Endothelial cell of umbilical vein (primary cell): Measurements from ENCODE around the gene CMTM4. TPM values are rescaled to one million over a fixed set of nuclear protein-coding genes. Genes with fewer than 3 reads are reported as not detected.

Source experiments
- BruUV-seq: library from RNA; stranded (reverse); fragments of 400-500 nt; replicated peaks from 2 replicates; lab custom pipeline; 2021; lab: Mats Ljungman, UMichigan
- CTCF ChIA-PET: fragments of 300-600, 350-600 bp; sonication (Branson Sonifier 250); formaldehyde crosslinking; loops from one replicate; lab custom pipeline; 2021; ENCODE audit warnings: antibody characterized with exemption, inconsistent platforms; lab: Charles Lee
- POLR2A ChIA-PET: fragments of 300-600, 350-600 bp; sonication (Branson Sonifier 250); formaldehyde crosslinking; loops from one replicate; lab custom pipeline; 2021; ENCODE audit warnings: antibody characterized with exemption, inconsistent platforms; lab: Charles Lee
- DNase-seq: peaks from one replicate; pipeline ENCODE4 v3.0.0-alpha.2; 2011; ENCODE audit warnings: low read depth, low spot score
- FAIRE-seq: peaks from 2 replicates; lab custom pipeline; 2011; peaks lifted over from hg19 to GRCh38; lab: Jason Lieb, UNC
- H2AFZ ChIP-seq: 2 replicates; pipeline ENCODE4 v1.6.0; 2012; ENCODE audit warnings: low read depth, low read length, control low read depth, inconsistent platforms
- H3K27ac ChIP-seq: 2 replicates; pipeline ENCODE4 v1.5.1; 2011; ENCODE audit warnings: low read depth, mild to moderate bottlenecking, control low read depth, low read length, moderate library complexity; ENCODE audit not compliant: insufficient read depth
- H3K27me3 ChIP-seq, 2 experiments: 2 replicates each; pipeline versions ENCODE4 v1.6.0 to v1.6.1; 2011; ENCODE audit warnings: low read length in 2 of 2, mixed read lengths in 1 of 2; ENCODE audit not compliant: control insufficient read depth in 2 of 2, insufficient read depth in 2 of 2
- H3K36me3 ChIP-seq, 2 experiments: 2 replicates in 1 of 2; 3 replicates in 1 of 2; pipeline ENCODE4 v1.5.1; 2011; ENCODE audit warnings: low read length in 2 of 2, mild to moderate bottlenecking in 1 of 2, moderate library complexity in 1 of 2; ENCODE audit not compliant: control insufficient read depth in 2 of 2, insufficient read depth in 2 of 2; ENCODE audit errors: extremely low read depth in 1 of 2
- H3K4me1 ChIP-seq: 3 replicates; pipeline ENCODE4 v1.5.1; 2011; ENCODE audit warnings: mild to moderate bottlenecking, low read length; ENCODE audit not compliant: control insufficient read depth, insufficient read depth; ENCODE audit errors: extremely low read depth
- H3K4me2 ChIP-seq: 2 replicates; pipeline ENCODE4 v1.6.1; 2011; ENCODE audit warnings: low read length, control low read depth, mixed read lengths; ENCODE audit not compliant: insufficient read depth
- H3K4me3 ChIP-seq, 3 experiments: fragments of 200-600 bp in 1 of 3; sonication (generic), shearing (Covaris generic) in 1 of 3; replicated peaks in 1 of 3; 2 replicates each; pipeline ENCODE4 v1.5.1; 2011 to 2016; ENCODE audit warnings: control low read depth in 3 of 3, low read length in 3 of 3, mild to moderate bottlenecking in 2 of 3, inconsistent platforms in 1 of 3, low read depth in 1 of 3, moderate library complexity in 1 of 3; ENCODE audit not compliant: insufficient read depth in 1 of 3
- H3K79me2 ChIP-seq: 2 replicates; pipeline ENCODE4 v1.6.0; 2012; ENCODE audit warnings: low read length, inconsistent platforms; ENCODE audit not compliant: control insufficient read depth, insufficient read depth
- H3K9ac ChIP-seq: replicated peaks from 2 replicates; pipeline ENCODE3; 2011; ENCODE audit warnings: low read length, control low read depth; ENCODE audit not compliant: insufficient read depth; ENCODE audit errors: extremely low read depth
- H3K9me1 ChIP-seq: replicated peaks from 3 replicates; pipeline ENCODE4 v1.6.0; 2011; ENCODE audit warnings: mild to moderate bottlenecking, low read length; ENCODE audit not compliant: control insufficient read depth, insufficient read depth; ENCODE audit errors: extremely low read depth
- H3K9me3 ChIP-seq: replicated peaks from 2 replicates; pipeline ENCODE4 v1.5.1; 2012; ENCODE audit warnings: low read length, inconsistent platforms; ENCODE audit not compliant: control insufficient read depth, insufficient read depth
- H4K20me1 ChIP-seq: replicated peaks from 2 replicates; pipeline ENCODE3; 2011; ENCODE audit warnings: mild to moderate bottlenecking, low read length; ENCODE audit not compliant: control insufficient read depth, insufficient read depth; ENCODE audit errors: extremely low read depth
- EZH2 ChIP-seq: IDR thresholded peaks from 2 replicates; pipeline ENCODE4 v1.6.1; 2012; ENCODE audit warnings: borderline replicate concordance, low read depth, mild to moderate bottlenecking, moderate library complexity, low read length, inconsistent platforms; ENCODE audit not compliant: severe bottlenecking
- FOS ChIP-seq: IDR thresholded peaks from 2 replicates; pipeline ENCODE4 v1.6.1; 2011; ENCODE audit warnings: mild to moderate bottlenecking, low read length, moderate library complexity, borderline replicate concordance; ENCODE audit not compliant: insufficient read depth
- GATA2 ChIP-seq: IDR thresholded peaks from 2 replicates; pipeline ENCODE4 v1.7.0; 2011; ENCODE audit warnings: low read depth, mild to moderate bottlenecking, moderate library complexity, mixed read lengths, low read length; ENCODE audit not compliant: insufficient read length, insufficient read depth
- JUN ChIP-seq: IDR thresholded peaks from 2 replicates; pipeline ENCODE4 v1.6.1; 2011; ENCODE audit warnings: borderline replicate concordance, low read depth; ENCODE audit not compliant: insufficient read length, insufficient read depth
- MYC ChIP-seq: IDR thresholded peaks from one replicate; pipeline ENCODE4 v1.6.1; 2011; ENCODE audit warnings: mild to moderate bottlenecking, low read depth, low read length
- POLR2A ChIP-seq: IDR thresholded peaks from 2 replicates; pipeline ENCODE4 v1.6.1; 2012; ENCODE audit warnings: low read depth, mild to moderate bottlenecking, control low read depth, low read length
- POLR2AphosphoS5 ChIP-seq: IDR thresholded peaks from 2 replicates; pipeline ENCODE4 v1.6.1; 2012; ENCODE audit warnings: low read depth, mild to moderate bottlenecking, control low read depth, low read length, moderate library complexity; ENCODE audit not compliant: insufficient read depth
- dilution Hi-C: fragments of 300-500 bp; cut with MboI; formaldehyde crosslinking; loops from one replicate; pipeline ENCODE4 v1.15.0; 2019; ENCODE audit warnings: low sequenced_read_pairs; ENCODE audit not compliant: extremely low pct_ligation_motif_present
- intact Hi-C: fragments of 100-400 bp; cut with micrococcal nuclease; formaldehyde crosslinking; loops from one replicate; pipeline ENCODE4 v1.10.0; 2022
- polyA plus RNA-seq, 4 experiments: library from polyadenylated mRNA; depleted of rRNA in 3 of 4; stranded (reverse) in 3 of 4; unstranded in 1 of 4; fragments of >200 nt; gene quantifications; 2 replicates each; pipeline versions ENCODE4 v1.2.1 to v1.2.3, GENCODE V29; 2011 to 2012; ENCODE audit warnings: missing spikeins in 1 of 4
- total RNA-seq: library from RNA; stranded (reverse); gene quantifications from 2 replicates; pipeline ENCODE4 v1.2.3, GENCODE V29; 2021
- TF ChIP-seq, protein P1 (sequence below), 2 donors: IDR thresholded peaks; 1 replicate in 1 of 2; 2 replicates in 1 of 2; pipeline ENCODE4 v1.5.1; 2011; ENCODE audit warnings: low read length in 2 of 2, mild to moderate bottlenecking in 2 of 2, moderate library complexity in 2 of 2, control low read depth in 1 of 2, inconsistent platforms in 1 of 2, low read depth in 1 of 2; ENCODE audit not compliant: insufficient read depth in 1 of 2; ENCODE audit errors: extremely low read depth in 1 of 2
- TF ChIP-seq, protein P2 (sequence below): IDR thresholded peaks from 2 replicates; pipeline ENCODE4 v1.6.1; 2011; ENCODE audit not compliant: insufficient read depth, insufficient read length

The CMTM4 gene
- total and polyA plus RNA-seq, 2 donors (not counting 3 experiments of a cell fraction or from before 2014, with no cell fraction given): 9.0 to 10.7 TPM

DNA sequence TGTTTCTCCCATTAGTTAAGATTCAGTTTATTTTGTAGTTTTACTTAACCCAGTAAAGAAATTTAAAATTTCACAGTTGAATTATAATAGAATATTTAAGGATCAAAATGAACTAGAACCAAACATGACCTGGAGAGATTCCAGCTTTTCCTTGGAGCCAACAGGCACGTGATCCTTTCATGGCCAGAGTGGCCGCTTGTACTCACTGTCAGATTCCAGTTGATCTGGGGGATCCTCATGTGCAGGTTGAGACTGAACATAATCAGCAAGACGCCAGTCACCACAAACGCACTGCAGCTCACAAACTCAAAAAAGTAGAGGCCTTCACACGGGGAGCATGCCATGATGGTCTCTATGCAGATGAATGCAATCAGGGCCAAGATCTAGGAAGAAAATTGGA lies 60.3 kb downstream of the CMTM4 start:
- Histone ChIP-seq H2AFZ (no peak overlapping the region), H3K9me3 (no peaks in the 10 kb centered on the region), H3K9ac (no peak overlapping the region), H3K4me1 (no peaks in the 10 kb centered on the region), H3K4me2 (no peak overlapping the region), H3K27ac (no peak overlapping the region), H4K20me1 (no peaks in the 10 kb centered on the region), H3K4me3 (no peak overlapping the region), H3K79me2 (no peaks in the 10 kb centered on the region), H3K9me1 (no peaks in the 10 kb centered on the region), H3K27me3 (no peaks in the 10 kb centered on the region), H3K36me3 (no peaks in the 10 kb centered on the region)
- TF ChIP-seq JUN: no peak
- no peak for TF ChIP-seq FOS
- TF ChIP-seq POLR2A: no peak
- no peak for TF ChIP-seq MYC
- TF ChIP-seq, protein P1, sequence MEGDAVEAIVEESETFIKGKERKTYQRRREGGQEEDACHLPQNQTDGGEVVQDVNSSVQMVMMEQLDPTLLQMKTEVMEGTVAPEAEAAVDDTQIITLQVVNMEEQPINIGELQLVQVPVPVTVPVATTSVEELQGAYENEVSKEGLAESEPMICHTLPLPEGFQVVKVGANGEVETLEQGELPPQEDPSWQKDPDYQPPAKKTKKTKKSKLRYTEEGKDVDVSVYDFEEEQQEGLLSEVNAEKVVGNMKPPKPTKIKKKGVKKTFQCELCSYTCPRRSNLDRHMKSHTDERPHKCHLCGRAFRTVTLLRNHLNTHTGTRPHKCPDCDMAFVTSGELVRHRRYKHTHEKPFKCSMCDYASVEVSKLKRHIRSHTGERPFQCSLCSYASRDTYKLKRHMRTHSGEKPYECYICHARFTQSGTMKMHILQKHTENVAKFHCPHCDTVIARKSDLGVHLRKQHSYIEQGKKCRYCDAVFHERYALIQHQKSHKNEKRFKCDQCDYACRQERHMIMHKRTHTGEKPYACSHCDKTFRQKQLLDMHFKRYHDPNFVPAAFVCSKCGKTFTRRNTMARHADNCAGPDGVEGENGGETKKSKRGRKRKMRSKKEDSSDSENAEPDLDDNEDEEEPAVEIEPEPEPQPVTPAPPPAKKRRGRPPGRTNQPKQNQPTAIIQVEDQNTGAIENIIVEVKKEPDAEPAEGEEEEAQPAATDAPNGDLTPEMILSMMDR (IDR thresholded peaks at IDR 0.05; ENCODE audit: extremely low read depth in 1 of 2, insufficient read depth in 1 of 2, low read depth in 1 of 2, low read length in 2 of 2): no peak
- TF ChIP-seq POLR2AphosphoS5: no peak
- TF ChIP-seq GATA2: no peak
- TF ChIP-seq, protein P2, sequence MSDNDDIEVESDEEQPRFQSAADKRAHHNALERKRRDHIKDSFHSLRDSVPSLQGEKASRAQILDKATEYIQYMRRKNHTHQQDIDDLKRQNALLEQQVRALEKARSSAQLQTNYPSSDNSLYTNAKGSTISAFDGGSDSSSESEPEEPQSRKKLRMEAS: no peak
- no peak for TF ChIP-seq EZH2
- POLR2A ChIA-PET: no interaction called here
- FAIRE-seq (no peak), DNase-seq (no peak)
- BruUV-seq: no TSS peak
- CTCF ChIA-PET: interaction anchor here (1.2 to 2.7 kb wide), 3 partner anchors 15 to 93 kb away, joined by 4 to 16 read pairs (median 6); no protein-coding TSS in a partner anchor
- intact Hi-C loops: no loop called here
- dilution Hi-C loops: no loop called here
